Measurements from ENCODE around the gene ZBTB1.

- TF ChIP-seq, protein P1, sequence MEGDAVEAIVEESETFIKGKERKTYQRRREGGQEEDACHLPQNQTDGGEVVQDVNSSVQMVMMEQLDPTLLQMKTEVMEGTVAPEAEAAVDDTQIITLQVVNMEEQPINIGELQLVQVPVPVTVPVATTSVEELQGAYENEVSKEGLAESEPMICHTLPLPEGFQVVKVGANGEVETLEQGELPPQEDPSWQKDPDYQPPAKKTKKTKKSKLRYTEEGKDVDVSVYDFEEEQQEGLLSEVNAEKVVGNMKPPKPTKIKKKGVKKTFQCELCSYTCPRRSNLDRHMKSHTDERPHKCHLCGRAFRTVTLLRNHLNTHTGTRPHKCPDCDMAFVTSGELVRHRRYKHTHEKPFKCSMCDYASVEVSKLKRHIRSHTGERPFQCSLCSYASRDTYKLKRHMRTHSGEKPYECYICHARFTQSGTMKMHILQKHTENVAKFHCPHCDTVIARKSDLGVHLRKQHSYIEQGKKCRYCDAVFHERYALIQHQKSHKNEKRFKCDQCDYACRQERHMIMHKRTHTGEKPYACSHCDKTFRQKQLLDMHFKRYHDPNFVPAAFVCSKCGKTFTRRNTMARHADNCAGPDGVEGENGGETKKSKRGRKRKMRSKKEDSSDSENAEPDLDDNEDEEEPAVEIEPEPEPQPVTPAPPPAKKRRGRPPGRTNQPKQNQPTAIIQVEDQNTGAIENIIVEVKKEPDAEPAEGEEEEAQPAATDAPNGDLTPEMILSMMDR (IDR thresholded peaks at IDR 0.05), result no peak
- TF ChIP-seq POLR2A (IDR thresholded peaks at IDR 0.05), result no peak
Observed at GRCh38 chr14:64509036-64509435, 4.5 kb downstream of the ZBTB1 start.
